ENCODE results near the gene EFHD1. TPM values are rescaled to one million over a fixed set of nuclear protein-coding genes. Genes with fewer than 3 reads are reported as not detected.
"Not testable (repeated sequence)": the region's sequence is repeated elsewhere in the genome, so short reads cannot be mapped to it uniquely, and the experiment has no call there.

The EFHD1 gene
- total RNA-seq, 1 donor from 2014 or later = 41.9 TPM

DNA sequence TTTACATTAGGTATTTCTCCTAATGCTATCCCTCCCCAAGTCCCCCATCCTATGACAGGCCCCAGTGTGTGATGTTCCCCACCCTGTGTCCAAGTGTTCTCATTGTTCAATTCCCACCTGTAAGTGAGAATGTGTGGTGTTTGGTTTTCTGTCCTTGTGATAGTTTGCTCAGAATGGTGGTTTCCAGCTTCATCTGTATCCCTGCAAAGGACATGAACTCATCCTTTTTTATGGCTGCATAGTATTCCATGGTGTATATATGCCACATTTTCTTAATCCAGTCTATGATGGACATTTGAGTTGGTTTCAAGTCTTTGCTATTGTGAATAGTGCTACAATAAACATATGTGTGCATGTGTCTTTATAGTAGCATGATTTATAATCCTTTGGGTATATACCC is 86.7 kb downstream of the EFHD1 start:
- DNase-seq (ENCODE audit: low spot score); intact Hi-C loops (cut with DNase I); ATAC-seq: not testable (repeated sequence)

- intact Hi-C loops (cut with DNase I) = no loop called here
- ATAC-seq (no peak), DNase-seq (ENCODE audit: low spot score) (no peak)
Observed at GRCh38 chr2:232721261-232721660, 87.9 kb downstream of the EFHD1 start.

- DNase-seq (ENCODE audit: low spot score) = no peak
- intact Hi-C loops (cut with DNase I) = no loop called here
- no peak for ATAC-seq
Observed at GRCh38 chr2:232721882-232722281, 88.5 kb downstream of the EFHD1 start.

GRCh38 chr2:232723027-232723426 is 89.6 kb downstream of the EFHD1 start:
- intact Hi-C loops (cut with DNase I) = no loop called here
- DNase-seq (ENCODE audit: low spot score) (no peak), ATAC-seq (no peak)

DNA sequence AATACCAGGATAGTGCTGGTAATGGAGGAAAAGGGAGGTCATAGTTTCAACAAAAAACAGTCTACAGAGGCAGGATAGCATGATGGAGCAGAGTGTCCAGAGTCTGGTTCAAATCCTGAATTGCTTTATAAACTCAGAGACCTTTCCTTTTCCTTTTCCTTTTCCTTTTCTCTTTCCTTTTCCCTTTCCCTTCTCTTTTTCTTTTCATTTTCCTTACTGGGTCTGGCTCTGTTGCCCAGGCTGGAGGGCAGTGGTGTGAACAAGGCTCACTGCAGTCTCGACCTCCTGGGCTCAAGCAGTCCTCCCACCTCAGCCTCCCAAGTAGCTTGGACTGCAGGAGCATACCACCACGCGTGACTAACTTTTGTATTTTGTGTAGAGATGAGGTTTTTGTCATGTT is 95.4 kb downstream of the EFHD1 start:
- DNase-seq (ENCODE audit: low spot score) (no peak), ATAC-seq (no peak)
- intact Hi-C loops (cut with DNase I) = no loop called here

GRCh38 chr2:232731470-232731869 is 98.1 kb downstream of the EFHD1 start:
- DNase-seq (ENCODE audit: low spot score) (no peak), ATAC-seq (peak; percentile 53)
- intact Hi-C loops (cut with DNase I) = no loop called here

Other genes starting within 250 kb of the EFHD1 start
- not detected for gene ALPG, start 226.8 kb upstream of the EFHD1 start, total RNA-seq
- gene ALPI, start 177.5 kb upstream of the EFHD1 start, total RNA-seq = not detected
- gene ECEL1, start 145.8 kb upstream of the EFHD1 start, total RNA-seq = 0.18 TPM
- gene PRSS56, start 113.2 kb upstream of the EFHD1 start, total RNA-seq = not detected
- gene CHRND, start 107.4 kb upstream of the EFHD1 start, total RNA-seq = not detected
- not detected for gene CHRNG, start 93.9 kb upstream of the EFHD1 start, total RNA-seq
- 4.5 TPM for gene TIGD1, start 83.0 kb upstream of the EFHD1 start, total RNA-seq
- 41.0 TPM for gene EIF4E2, start 82.9 kb upstream of the EFHD1 start, total RNA-seq
- gene GIGYF2, start 63.7 kb downstream of the EFHD1 start, total RNA-seq = 97.1 TPM
- not detected for gene KCNJ13, start 143.0 kb downstream of the EFHD1 start, total RNA-seq
- gene SNORC, start 236.7 kb downstream of the EFHD1 start, total RNA-seq = 12.0 TPM

Measured in sciatic nerve (tissue), 2 donors.